BLaER1 (cell line): ENCODE measurements around the gene PDE3B.

ENCODE experiments used
- H3K27ac ChIP-seq: shearing (Covaris generic); formaldehyde crosslinking; 2 replicates; pipeline ENCODE4 v1.8.1; 2022
- H3K27me3 ChIP-seq: shearing (Covaris generic); formaldehyde crosslinking; 2 replicates; pipeline ENCODE4 v1.8.1; 2022
- H3K36me3 ChIP-seq: shearing (Covaris generic); formaldehyde crosslinking; 2 replicates; pipeline ENCODE4 v1.8.1; 2022
- H3K4me1 ChIP-seq: shearing (Covaris generic); formaldehyde crosslinking; 2 replicates; pipeline ENCODE4 v1.8.1; 2022
- H3K4me2 ChIP-seq: shearing (Covaris generic); formaldehyde crosslinking; 2 replicates; pipeline ENCODE4 v1.8.1; 2022
- H3K4me3 ChIP-seq: shearing (Covaris generic); formaldehyde crosslinking; 2 replicates; pipeline ENCODE4 v1.8.1; 2022
- H3K9ac ChIP-seq: shearing (Covaris generic); formaldehyde crosslinking; 2 replicates; pipeline ENCODE4 v1.8.1; 2022
- H3K9me3 ChIP-seq: shearing (Covaris generic); formaldehyde crosslinking; 2 replicates; pipeline ENCODE4 v1.8.1; 2022
- H4K20me1 ChIP-seq: shearing (Covaris generic); formaldehyde crosslinking; 2 replicates; pipeline ENCODE4 v1.8.1; 2022
- Cebpa-rat ChIP-seq: shearing (Covaris generic); IDR thresholded peaks from 2 replicates; pipeline ENCODE4 v1.8.1; 2022

Gene PDE3B

DNA sequence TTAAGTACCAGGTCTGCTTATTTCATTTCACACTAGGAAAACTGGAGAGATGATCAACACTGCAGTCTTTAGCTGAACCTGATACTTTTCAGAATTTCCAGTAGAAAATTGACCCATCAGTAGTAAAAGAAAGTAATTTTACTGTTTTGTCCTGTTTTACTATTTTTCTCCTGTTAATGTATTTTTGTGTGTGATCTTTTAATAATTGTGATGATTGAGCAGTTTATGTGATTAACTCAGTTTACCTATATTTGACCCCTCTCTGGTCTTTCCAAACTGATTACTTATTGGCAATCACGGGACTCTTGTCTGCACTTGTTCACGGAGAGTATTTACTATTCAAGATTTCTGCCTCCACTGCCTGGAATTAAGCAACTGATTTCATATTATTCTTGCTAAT is 249.0 kb downstream of the PDE3B start:
- peak overlapping the region; percentile 77 for H3K4me3 ChIP-seq
- peak overlapping the region; percentile 82 for H3K4me2 ChIP-seq
- H3K9me3 ChIP-seq, result no peaks in the 10 kb centered on the region
- no peaks in the 10 kb centered on the region for H3K36me3 ChIP-seq
- peaks cover 36% of the 10 kb centered on the region for H3K4me1 ChIP-seq
- peak overlapping the region; percentile 78; the same call in 1 of the 2 replicates for H3K9ac ChIP-seq
- no peaks in the 10 kb centered on the region for H4K20me1 ChIP-seq
- TF ChIP-seq Cebpa-rat, result no peak
- no peak overlapping the region for H3K27ac ChIP-seq
- H3K27me3 ChIP-seq, result no peaks in the 10 kb centered on the region

- no peaks in the 10 kb centered on the region for H4K20me1 ChIP-seq
- no peaks in the 10 kb centered on the region for H3K9me3 ChIP-seq
- H3K4me3 ChIP-seq, result no peak overlapping the region
- TF ChIP-seq Cebpa-rat, result peak; percentile 46; the same call in 1 of the 2 replicates
- no peak overlapping the region for H3K27ac ChIP-seq
- H3K36me3 ChIP-seq, result no peaks in the 10 kb centered on the region
- H3K4me1 ChIP-seq, result peaks cover 18% of the 10 kb centered on the region
- H3K9ac ChIP-seq, result no peak overlapping the region
- H3K27me3 ChIP-seq, result no peaks in the 10 kb centered on the region
- peak overlapping the region; percentile 32 for H3K4me2 ChIP-seq
Measured at GRCh38 chr11:14894657-14895598, 251.3 kb downstream of the PDE3B start.

DNA sequence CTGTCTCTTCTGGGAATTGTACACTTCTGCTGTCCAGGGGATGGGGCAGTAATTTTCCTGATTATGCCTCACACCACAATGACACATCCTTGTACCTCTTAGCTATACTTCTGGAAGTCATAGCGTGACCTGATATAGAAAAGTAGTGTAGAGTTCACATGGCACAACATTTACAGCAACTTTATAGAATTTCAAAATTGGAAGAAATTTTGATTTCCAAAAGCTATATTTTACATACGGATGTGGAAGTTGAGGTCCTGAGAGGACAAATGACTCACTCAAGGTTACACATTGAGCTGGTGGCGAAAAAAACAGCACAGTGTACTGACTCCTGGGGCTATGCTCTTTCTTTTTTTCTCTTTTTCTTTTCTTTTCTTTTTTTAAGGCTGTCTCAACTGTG is 254.8 kb downstream of the PDE3B start:
- peaks cover 9% of the 10 kb centered on the region for H3K4me1 ChIP-seq
- TF ChIP-seq Cebpa-rat, result no peak
- no peaks in the 10 kb centered on the region for H3K27me3 ChIP-seq
- H4K20me1 ChIP-seq, result no peaks in the 10 kb centered on the region
- no peak overlapping the region for H3K4me3 ChIP-seq
- no peak overlapping the region for H3K27ac ChIP-seq
- H3K4me2 ChIP-seq, result no peak overlapping the region
- H3K9me3 ChIP-seq, result no peaks in the 10 kb centered on the region
- H3K36me3 ChIP-seq, result no peaks in the 10 kb centered on the region
- no peak overlapping the region for H3K9ac ChIP-seq

GRCh38 chr11:14898906-14899305 is 255.3 kb downstream of the PDE3B start:
- no peak overlapping the region for H3K27ac ChIP-seq
- H3K9ac ChIP-seq, result no peak overlapping the region
- H4K20me1 ChIP-seq, result no peaks in the 10 kb centered on the region
- H3K4me1 ChIP-seq, result peaks cover 10% of the 10 kb centered on the region
- no peak overlapping the region for H3K4me3 ChIP-seq
- H3K27me3 ChIP-seq, result no peaks in the 10 kb centered on the region
- TF ChIP-seq Cebpa-rat, result no peak
- no peaks in the 10 kb centered on the region for H3K9me3 ChIP-seq
- no peaks in the 10 kb centered on the region for H3K36me3 ChIP-seq
- no peak overlapping the region for H3K4me2 ChIP-seq

DNA sequence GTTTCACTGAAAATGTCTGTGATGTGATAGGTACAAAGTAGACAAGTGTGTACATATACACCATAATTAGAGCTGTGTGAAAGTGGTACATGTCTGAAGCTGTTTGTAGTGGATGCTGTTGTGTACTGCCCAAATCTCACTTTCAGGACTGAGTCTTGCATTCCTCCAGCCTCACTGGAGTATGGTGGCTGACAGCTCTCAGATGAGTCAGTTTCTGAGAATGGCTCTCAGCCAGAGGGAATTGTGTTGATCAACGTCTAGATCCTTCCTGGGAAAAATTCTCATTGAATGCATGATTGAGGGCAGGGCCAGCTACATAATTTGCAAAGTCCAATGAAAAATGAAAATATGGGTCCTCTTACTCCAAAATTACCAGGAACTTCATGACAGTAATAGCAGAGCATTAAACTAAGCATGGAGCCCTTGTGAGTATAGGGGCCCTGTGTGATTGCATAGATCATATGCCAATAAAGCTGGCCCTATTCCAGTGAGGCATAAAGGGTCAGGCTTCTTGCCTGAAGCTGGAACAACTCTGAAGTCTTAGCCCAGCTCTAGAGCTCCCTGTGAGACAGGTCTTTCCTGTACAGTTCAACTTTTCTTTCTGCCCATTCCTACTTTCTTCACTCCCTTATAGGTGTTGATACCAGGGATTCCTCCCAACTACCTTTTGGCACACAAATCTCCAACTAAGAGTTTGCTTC is 259.2 kb downstream of the PDE3B start:
- H3K27ac ChIP-seq, result no peak overlapping the region
- no peak overlapping the region for H3K4me2 ChIP-seq
- no peaks in the 10 kb centered on the region for H3K27me3 ChIP-seq
- no peak overlapping the region for H3K9ac ChIP-seq
- 0 out of 2 replicates have a peak, but pooled peaks cover 5% of the 10 kb centered on the region for H4K20me1 ChIP-seq
- TF ChIP-seq Cebpa-rat, result no peak
- no peaks in the 10 kb centered on the region for H3K9me3 ChIP-seq
- peaks cover 40% of the 10 kb centered on the region for H3K4me1 ChIP-seq
- no peaks in the 10 kb centered on the region for H3K36me3 ChIP-seq
- no peak overlapping the region for H3K4me3 ChIP-seq

DNA sequence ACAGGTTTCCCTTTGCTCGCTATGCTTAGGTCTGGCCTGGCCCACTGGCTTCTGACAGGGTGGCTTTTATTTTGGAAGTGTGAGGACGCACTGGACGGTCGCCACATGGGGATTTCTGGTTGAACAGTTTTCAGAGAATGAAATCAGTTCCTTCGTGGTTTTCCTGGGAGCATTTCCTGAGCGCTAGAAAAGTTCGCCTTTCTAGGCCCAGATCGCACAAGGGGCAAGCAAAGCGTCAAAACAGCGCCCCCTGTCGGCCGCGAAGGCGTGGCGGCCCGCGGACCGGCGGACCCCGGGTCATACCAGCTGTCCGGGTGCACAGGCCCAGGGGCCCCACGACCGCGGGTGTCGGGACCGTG is 261.1 kb downstream of the PDE3B start:
- H3K4me3 ChIP-seq, result peak overlapping the region; percentile 70
- no peaks in the 10 kb centered on the region for H3K27me3 ChIP-seq
- 0 out of 2 replicates have a peak, but pooled peaks cover 5% of the 10 kb centered on the region for H4K20me1 ChIP-seq
- peak overlapping the region; percentile 98 for H3K4me2 ChIP-seq
- peak overlapping the region; percentile 48; the same call in 1 of the 2 replicates for H3K27ac ChIP-seq
- TF ChIP-seq Cebpa-rat, result no peak
- H3K36me3 ChIP-seq, result no peaks in the 10 kb centered on the region
- peaks cover 46% of the 10 kb centered on the region for H3K4me1 ChIP-seq
- H3K9me3 ChIP-seq, result no peaks in the 10 kb centered on the region
- peak overlapping the region; percentile 63 for H3K9ac ChIP-seq

GRCh38 chr11:14905104-14906033 is 261.8 kb downstream of the PDE3B start:
- Histone ChIP-seq H3K27ac (peak overlapping the region; percentile 48; the same call in 1 of the 2 replicates), H3K4me2 (peak overlapping the region; percentile 98), H3K4me1 (peaks cover 46% of the 10 kb centered on the region), H3K36me3 (no peaks in the 10 kb centered on the region), H3K4me3 (peak overlapping the region; percentile 70), H3K9ac (peak overlapping the region; percentile 63), H3K9me3 (no peaks in the 10 kb centered on the region), H3K27me3 (no peaks in the 10 kb centered on the region), H4K20me1 (0 out of 2 replicates have a peak, but pooled peaks cover 5% of the 10 kb centered on the region)
- TF ChIP-seq Cebpa-rat, result no peak

DNA sequence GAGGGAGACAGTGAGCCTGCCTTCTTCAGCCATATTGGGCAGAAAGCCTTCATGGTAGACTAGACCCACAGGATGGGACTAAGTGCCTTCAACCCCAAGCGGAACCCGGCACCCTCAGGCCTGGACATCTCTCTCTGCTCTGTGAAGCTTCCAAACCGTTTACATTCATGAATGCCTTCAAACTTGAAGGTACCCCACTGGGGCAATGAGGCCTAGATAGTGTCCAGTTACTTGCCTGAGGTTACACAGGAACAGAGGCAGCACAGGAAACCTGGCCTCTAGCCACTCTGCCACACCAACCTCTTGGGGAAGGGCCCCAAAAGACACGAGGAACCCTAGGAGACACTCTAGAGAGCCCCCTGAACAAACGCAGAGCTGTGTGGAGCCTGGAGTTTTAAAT is 263.0 kb downstream of the PDE3B start:
- H3K9me3 ChIP-seq, result no peaks in the 10 kb centered on the region
- no peak overlapping the region for H3K4me3 ChIP-seq
- no peak overlapping the region for H3K9ac ChIP-seq
- peaks cover 46% of the 10 kb centered on the region for H3K4me1 ChIP-seq
- TF ChIP-seq Cebpa-rat, result no peak
- no peak overlapping the region for H3K27ac ChIP-seq
- H3K4me2 ChIP-seq, result peak overlapping the region; percentile 98; the same call in 1 of the 2 replicates
- no peaks in the 10 kb centered on the region for H3K36me3 ChIP-seq
- H4K20me1 ChIP-seq, result 0 out of 2 replicates have a peak, but pooled peaks cover 5% of the 10 kb centered on the region
- no peaks in the 10 kb centered on the region for H3K27me3 ChIP-seq

GRCh38 chr11:14906993-14907392 is 263.4 kb downstream of the PDE3B start:
- Histone ChIP-seq H4K20me1 (0 out of 2 replicates have a peak, but pooled peaks cover 5% of the 10 kb centered on the region), H3K9ac (no peak overlapping the region), H3K4me3 (no peak overlapping the region), H3K4me2 (peak overlapping the region; percentile 98), H3K27ac (no peak overlapping the region), H3K36me3 (no peaks in the 10 kb centered on the region), H3K4me1 (peaks cover 46% of the 10 kb centered on the region), H3K9me3 (no peaks in the 10 kb centered on the region), H3K27me3 (no peaks in the 10 kb centered on the region)
- no peak for TF ChIP-seq Cebpa-rat
